Gastrocnemius medialis (tissue), 4 donors: Measurements from ENCODE around the gene LAMA1.

Experiments
- CTCF ChIP-seq, 5 experiments: fragments of 450-650 bp in 3 of 5; fragments of 200-600 bp in 2 of 5; sonication (generic) in 2 of 5; IDR thresholded peaks in 4 of 5; conservative IDR thresholded peaks in 1 of 5; 1 replicate in 4 of 5; 2 replicates in 1 of 5; pipeline ENCODE4 v1.5.1; 2016 to 2019; ENCODE audit warnings: antibody characterized with exemption in 5 of 5, mild to moderate bottlenecking in 3 of 5, moderate library complexity in 3 of 5
- POLR2A ChIP-seq, 2 donors: fragments of 450-650 bp; IDR thresholded peaks; one replicate each; pipeline ENCODE4 v1.6.1; 2017; ENCODE audit warnings: antibody characterized with exemption in 2 of 2, mild to moderate bottlenecking in 2 of 2, moderate library complexity in 2 of 2

- TF ChIP-seq CTCF (IDR thresholded peaks at IDR 0.05 in 4 of 5, conservative IDR thresholded peaks at IDR 0.05 in 1 of 5) (no peak), POLR2A (IDR thresholded peaks at IDR 0.05) (no peak)
Measured at GRCh38 chr18:6992761-6993160, 124.8 kb downstream of the LAMA1 start.
